ENCODE data around the gene FAM110D.

DNA sequence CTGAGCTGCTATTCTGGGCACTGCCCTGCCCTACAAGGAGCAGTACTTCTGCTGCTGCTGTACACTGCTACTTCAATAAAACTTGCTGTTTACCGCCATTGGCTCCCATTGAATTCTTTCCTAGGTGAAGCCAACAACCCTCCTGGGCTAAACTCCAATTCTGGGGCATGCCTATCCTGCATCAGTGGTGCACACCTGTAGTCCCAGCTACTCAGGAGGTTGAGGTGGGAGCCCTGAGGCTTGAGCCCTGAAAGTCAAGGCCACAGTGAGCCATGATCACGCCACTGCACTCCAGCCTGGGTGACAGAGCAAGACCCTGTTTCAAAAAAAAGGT lies 26.1 kb upstream of the FAM110D start:
- no peak for TF ChIP-seq MXI1 (IDR thresholded peaks at IDR 0.05; ENCODE audit: low read depth, low read length)
- TF ChIP-seq, protein P1, sequence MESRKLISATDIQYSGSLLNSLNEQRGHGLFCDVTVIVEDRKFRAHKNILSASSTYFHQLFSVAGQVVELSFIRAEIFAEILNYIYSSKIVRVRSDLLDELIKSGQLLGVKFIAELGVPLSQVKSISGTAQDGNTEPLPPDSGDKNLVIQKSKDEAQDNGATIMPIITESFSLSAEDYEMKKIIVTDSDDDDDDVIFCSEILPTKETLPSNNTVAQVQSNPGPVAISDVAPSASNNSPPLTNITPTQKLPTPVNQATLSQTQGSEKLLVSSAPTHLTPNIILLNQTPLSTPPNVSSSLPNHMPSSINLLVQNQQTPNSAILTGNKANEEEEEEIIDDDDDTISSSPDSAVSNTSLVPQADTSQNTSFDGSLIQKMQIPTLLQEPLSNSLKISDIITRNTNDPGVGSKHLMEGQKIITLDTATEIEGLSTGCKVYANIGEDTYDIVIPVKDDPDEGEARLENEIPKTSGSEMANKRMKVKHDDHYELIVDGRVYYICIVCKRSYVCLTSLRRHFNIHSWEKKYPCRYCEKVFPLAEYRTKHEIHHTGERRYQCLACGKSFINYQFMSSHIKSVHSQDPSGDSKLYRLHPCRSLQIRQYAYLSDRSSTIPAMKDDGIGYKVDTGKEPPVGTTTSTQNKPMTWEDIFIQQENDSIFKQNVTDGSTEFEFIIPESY (IDR thresholded peaks at IDR 0.05; ENCODE audit: borderline replicate concordance, low read depth), result no peak
- TF ChIP-seq, protein P2, sequence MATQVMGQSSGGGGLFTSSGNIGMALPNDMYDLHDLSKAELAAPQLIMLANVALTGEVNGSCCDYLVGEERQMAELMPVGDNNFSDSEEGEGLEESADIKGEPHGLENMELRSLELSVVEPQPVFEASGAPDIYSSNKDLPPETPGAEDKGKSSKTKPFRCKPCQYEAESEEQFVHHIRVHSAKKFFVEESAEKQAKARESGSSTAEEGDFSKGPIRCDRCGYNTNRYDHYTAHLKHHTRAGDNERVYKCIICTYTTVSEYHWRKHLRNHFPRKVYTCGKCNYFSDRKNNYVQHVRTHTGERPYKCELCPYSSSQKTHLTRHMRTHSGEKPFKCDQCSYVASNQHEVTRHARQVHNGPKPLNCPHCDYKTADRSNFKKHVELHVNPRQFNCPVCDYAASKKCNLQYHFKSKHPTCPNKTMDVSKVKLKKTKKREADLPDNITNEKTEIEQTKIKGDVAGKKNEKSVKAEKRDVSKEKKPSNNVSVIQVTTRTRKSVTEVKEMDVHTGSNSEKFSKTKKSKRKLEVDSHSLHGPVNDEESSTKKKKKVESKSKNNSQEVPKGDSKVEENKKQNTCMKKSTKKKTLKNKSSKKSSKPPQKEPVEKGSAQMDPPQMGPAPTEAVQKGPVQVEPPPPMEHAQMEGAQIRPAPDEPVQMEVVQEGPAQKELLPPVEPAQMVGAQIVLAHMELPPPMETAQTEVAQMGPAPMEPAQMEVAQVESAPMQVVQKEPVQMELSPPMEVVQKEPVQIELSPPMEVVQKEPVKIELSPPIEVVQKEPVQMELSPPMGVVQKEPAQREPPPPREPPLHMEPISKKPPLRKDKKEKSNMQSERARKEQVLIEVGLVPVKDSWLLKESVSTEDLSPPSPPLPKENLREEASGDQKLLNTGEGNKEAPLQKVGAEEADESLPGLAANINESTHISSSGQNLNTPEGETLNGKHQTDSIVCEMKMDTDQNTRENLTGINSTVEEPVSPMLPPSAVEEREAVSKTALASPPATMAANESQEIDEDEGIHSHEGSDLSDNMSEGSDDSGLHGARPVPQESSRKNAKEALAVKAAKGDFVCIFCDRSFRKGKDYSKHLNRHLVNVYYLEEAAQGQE (IDR thresholded peaks at IDR 0.05; ENCODE audit: low read depth, low read length), result no peak
- TF ChIP-seq, protein P3, sequence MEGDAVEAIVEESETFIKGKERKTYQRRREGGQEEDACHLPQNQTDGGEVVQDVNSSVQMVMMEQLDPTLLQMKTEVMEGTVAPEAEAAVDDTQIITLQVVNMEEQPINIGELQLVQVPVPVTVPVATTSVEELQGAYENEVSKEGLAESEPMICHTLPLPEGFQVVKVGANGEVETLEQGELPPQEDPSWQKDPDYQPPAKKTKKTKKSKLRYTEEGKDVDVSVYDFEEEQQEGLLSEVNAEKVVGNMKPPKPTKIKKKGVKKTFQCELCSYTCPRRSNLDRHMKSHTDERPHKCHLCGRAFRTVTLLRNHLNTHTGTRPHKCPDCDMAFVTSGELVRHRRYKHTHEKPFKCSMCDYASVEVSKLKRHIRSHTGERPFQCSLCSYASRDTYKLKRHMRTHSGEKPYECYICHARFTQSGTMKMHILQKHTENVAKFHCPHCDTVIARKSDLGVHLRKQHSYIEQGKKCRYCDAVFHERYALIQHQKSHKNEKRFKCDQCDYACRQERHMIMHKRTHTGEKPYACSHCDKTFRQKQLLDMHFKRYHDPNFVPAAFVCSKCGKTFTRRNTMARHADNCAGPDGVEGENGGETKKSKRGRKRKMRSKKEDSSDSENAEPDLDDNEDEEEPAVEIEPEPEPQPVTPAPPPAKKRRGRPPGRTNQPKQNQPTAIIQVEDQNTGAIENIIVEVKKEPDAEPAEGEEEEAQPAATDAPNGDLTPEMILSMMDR (IDR thresholded peaks at IDR 0.05), result no peak
- TF ChIP-seq EP300 (IDR thresholded peaks at IDR 0.05; ENCODE audit: borderline replicate concordance in 1 of 2, low read depth in 1 of 2, low read length in 1 of 2), result no peak
- TF ChIP-seq, protein P4, sequence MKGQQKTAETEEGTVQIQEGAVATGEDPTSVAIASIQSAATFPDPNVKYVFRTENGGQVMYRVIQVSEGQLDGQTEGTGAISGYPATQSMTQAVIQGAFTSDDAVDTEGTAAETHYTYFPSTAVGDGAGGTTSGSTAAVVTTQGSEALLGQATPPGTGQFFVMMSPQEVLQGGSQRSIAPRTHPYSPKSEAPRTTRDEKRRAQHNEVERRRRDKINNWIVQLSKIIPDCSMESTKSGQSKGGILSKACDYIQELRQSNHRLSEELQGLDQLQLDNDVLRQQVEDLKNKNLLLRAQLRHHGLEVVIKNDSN (IDR thresholded peaks at IDR 0.05; ENCODE audit: borderline replicate concordance, low read depth), result no peak
- TF ChIP-seq GABPA (IDR thresholded peaks at IDR 0.05; ENCODE audit: low read depth), result no peak
- no peak for TF ChIP-seq FOSL2 (IDR thresholded peaks at IDR 0.05; ENCODE audit: borderline replicate concordance, low read depth)
